RWPE2 (cell line): Measurements from ENCODE around the gene MARF1.
"Not testable (repeated sequence)": the region's sequence is repeated elsewhere in the genome, so short reads cannot be mapped to it uniquely, and the experiment has no call there.

Source experiments
- ATAC-seq: fragments of 200-7000 bp; cut with Tn5 transposase; 3 replicates; pipeline ENCODE4 v1.9.1; 2021; ENCODE audit warnings: low read depth
- DNase-seq: peaks from one replicate; pipeline ENCODE4 v3.0.0-alpha.2; 2020; ENCODE audit warnings: low spot score
- H3K27ac ChIP-seq: fragments of 450-650 bp; 2 replicates; pipeline ENCODE4 v1.5.1; 2017; ENCODE audit warnings: mild to moderate bottlenecking; ENCODE audit not compliant: poor library complexity, severe bottlenecking
- H3K27me3 ChIP-seq: fragments of 250-450 bp; sonication (Bioruptor Pico); 2 replicates; pipeline ENCODE4 v1.5.1; 2021; ENCODE audit warnings: mild to moderate bottlenecking, moderate library complexity; ENCODE audit not compliant: insufficient read depth, poor library complexity, severe bottlenecking
- H3K36me3 ChIP-seq: fragments of 250-450 bp; sonication (Bioruptor Pico); 2 replicates; pipeline ENCODE4 v1.5.1; 2020; ENCODE audit warnings: low read depth, mild to moderate bottlenecking, moderate library complexity
- H3K4me1 ChIP-seq: fragments of 250-450 bp; sonication (Bioruptor Pico); 2 replicates; pipeline ENCODE4 v1.5.1; 2021; ENCODE audit warnings: mild to moderate bottlenecking, moderate library complexity; ENCODE audit not compliant: insufficient read depth, poor library complexity, severe bottlenecking
- H3K4me3 ChIP-seq: fragments of 250-450 bp; sonication (Bioruptor Pico); 2 replicates; pipeline ENCODE4 v1.5.1; 2021; ENCODE audit warnings: mild to moderate bottlenecking, moderate library complexity; ENCODE audit not compliant: severe bottlenecking
- H3K9me3 ChIP-seq: fragments of 250-450 bp; sonication (Bioruptor Pico); 2 replicates; pipeline ENCODE4 v1.5.1; 2021; ENCODE audit warnings: mild to moderate bottlenecking, moderate library complexity; ENCODE audit not compliant: severe bottlenecking
- CTCF ChIP-seq: fragments of 450-650 bp; IDR thresholded peaks from one replicate; pipeline ENCODE4 v1.5.1; 2017; ENCODE audit warnings: mild to moderate bottlenecking, moderate library complexity; ENCODE audit not compliant: poor library complexity, severe bottlenecking

MARF1 gene

GRCh38 chr16:15649727-15650018 lies 6.7 kb upstream of the MARF1 start:
- H3K36me3 ChIP-seq = peaks cover 31% of the 10 kb centered on the region
- peak overlapping the region; percentile 99 for H3K27ac ChIP-seq
- H3K4me3 ChIP-seq = peak overlapping the region; percentile 91
- TF ChIP-seq CTCF = no peak
- H3K4me1 ChIP-seq = peaks cover 36% of the 10 kb centered on the region
- no peaks in the 10 kb centered on the region for H3K9me3 ChIP-seq
- peak; percentile 2; the same call in 1 of the 3 replicates for ATAC-seq
- H3K27me3 ChIP-seq = no peaks in the 10 kb centered on the region
- no peak for DNase-seq

- Histone ChIP-seq H3K4me3 (peak overlapping the region; percentile 91), H3K4me1 (peaks cover 40% of the 10 kb centered on the region), H3K36me3 (peaks cover 27% of the 10 kb centered on the region), H3K27ac (peak overlapping the region; percentile 99)
- not testable (repeated sequence) for ATAC-seq, H3K27me3 ChIP-seq, DNase-seq, H3K9me3 ChIP-seq
Observed at GRCh38 chr16:15649311-15649710, 6.4 kb upstream of the MARF1 start.

DNA sequence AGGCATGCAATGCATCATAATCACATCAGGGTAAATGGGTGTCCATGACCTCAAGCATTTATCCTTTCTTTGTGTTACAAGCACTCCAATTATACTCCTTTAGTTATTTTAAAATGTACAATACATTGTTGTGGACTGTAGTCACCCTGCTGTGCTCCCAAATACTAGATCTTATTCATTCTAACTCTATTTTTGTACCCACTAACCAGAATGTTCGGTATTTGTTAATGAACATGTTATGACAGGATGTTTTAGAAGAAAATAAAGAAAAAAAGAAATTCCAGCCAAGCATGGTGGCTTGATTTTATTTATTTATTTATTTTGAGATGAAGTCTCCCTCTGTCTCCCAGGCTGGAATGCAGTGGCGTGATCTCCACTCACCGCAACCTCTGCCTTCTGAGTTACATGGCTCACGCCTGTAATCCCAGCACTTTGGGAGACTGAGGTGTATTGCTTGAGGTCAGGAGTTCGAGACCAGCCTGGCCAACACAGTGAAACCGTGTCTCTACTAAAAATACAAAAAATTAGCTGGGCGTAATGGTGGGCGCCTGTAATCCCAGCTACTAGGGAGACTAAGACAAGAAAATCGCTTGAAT lies 5.3 kb upstream of the MARF1 start:
- Histone ChIP-seq H3K27me3 (no peaks in the 10 kb centered on the region), H3K4me1 (peaks cover 38% of the 10 kb centered on the region), H3K9me3 (no peaks in the 10 kb centered on the region), H3K4me3 (no peak overlapping the region), H3K27ac (peak overlapping the region; percentile 99), H3K36me3 (peaks cover 18% of the 10 kb centered on the region)
- DNase-seq (no peak), ATAC-seq (no peak)
- TF ChIP-seq CTCF = no peak

GRCh38 chr16:15647294-15648014 lies 4.5 kb upstream of the MARF1 start:
- Histone ChIP-seq H3K27me3 (no peaks in the 10 kb centered on the region), H3K4me3 (no peak overlapping the region), H3K36me3 (peaks cover 10% of the 10 kb centered on the region), H3K27ac (peak overlapping the region; percentile 99), H3K4me1 (peaks cover 30% of the 10 kb centered on the region), H3K9me3 (no peaks in the 10 kb centered on the region)
- DNase-seq (no peak), ATAC-seq (no peak)
- no peak for TF ChIP-seq CTCF

DNA sequence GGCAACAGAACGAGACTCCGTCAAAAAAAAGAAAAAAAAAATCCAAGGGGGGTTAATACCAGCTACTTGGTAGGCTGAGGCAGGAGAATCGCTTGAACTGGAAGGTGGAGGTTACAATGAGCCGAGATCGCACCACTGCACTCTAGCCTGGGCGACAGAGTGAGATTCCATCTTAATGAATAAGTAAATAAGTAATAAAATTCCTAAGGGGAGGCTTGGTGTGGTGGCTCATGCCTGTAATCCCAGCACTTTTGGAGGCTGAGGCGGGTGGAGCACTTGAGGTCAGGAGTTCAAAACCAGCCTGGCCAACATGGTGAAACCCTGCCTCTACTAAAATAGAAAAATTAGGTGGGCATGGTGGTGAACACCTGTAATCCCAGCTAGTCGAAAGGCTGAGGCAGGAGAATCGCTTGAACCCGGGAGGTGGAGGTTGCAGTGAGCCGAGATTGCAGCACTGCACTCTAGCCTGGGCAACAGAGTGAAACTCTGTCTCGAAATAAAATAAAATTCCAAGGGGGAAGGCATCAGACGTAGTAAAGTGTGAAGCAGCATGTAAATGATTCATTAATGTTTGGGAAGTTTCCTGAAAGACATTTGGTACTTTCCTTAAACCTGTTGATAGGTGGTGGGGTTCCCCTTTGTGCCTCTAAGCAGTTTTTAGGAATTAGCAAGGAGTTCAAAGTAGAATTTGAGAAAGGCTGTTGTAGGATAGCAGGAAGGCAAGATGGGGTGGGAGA lies 3.8 kb upstream of the MARF1 start:
- H3K27me3 ChIP-seq, ATAC-seq, H3K4me3 ChIP-seq, H3K9me3 ChIP-seq, H3K36me3 ChIP-seq, DNase-seq: not testable (repeated sequence)
- peaks cover 23% of the 10 kb centered on the region for H3K4me1 ChIP-seq
- peak overlapping the region; percentile 99 for H3K27ac ChIP-seq
